Suprapubic skin (tissue), 4 donors: ENCODE measurements around the gene MGAM2. TPM values are rescaled to one million over a fixed set of nuclear protein-coding genes. Genes with fewer than 3 reads are reported as not detected.
"Not testable (repeated sequence)": the region's sequence is repeated elsewhere in the genome, so short reads cannot be mapped to it uniquely, and the experiment has no call there.

Experiments
- DNase-seq, 2 donors: peaks; one replicate each; pipeline ENCODE4 v3.0.0-alpha.2; 2019; ENCODE audit warnings: low spot score in 2 of 2
- H3K27ac ChIP-seq: fragments of 200-600 bp; sonication (generic); one replicate; pipeline ENCODE4 v1.5.1; 2019
- H3K27me3 ChIP-seq: fragments of 200-600 bp; sonication (generic); one replicate; pipeline ENCODE4 v1.5.1; 2019
- H3K36me3 ChIP-seq: fragments of 200-600 bp; sonication (generic); one replicate; pipeline ENCODE4 v1.5.1; 2019
- H3K4me1 ChIP-seq: fragments of 200-600 bp; sonication (generic); one replicate; pipeline ENCODE4 v1.5.1; 2019
- H3K4me3 ChIP-seq: fragments of 200-600 bp; sonication (generic); one replicate; pipeline ENCODE4 v1.5.1; 2019; ENCODE audit warnings: mild to moderate bottlenecking
- H3K9me3 ChIP-seq: fragments of 200-600 bp; sonication (generic); one replicate; pipeline ENCODE4 v1.5.1; 2019
- CTCF ChIP-seq, 2 donors: fragments of 200-600 bp in 1 of 2; fragments of 450-650 bp in 1 of 2; sonication (generic) in 1 of 2; IDR thresholded peaks; one replicate each; pipeline ENCODE4 v1.5.1; 2016 to 2019; ENCODE audit warnings: antibody characterized with exemption in 2 of 2, mild to moderate bottlenecking in 1 of 2, moderate library complexity in 1 of 2
- EP300 ChIP-seq: sonication (generic); formaldehyde crosslinking; IDR thresholded peaks from one replicate; pipeline ENCODE4 v1.6.1; 2017; ENCODE audit warnings: antibody characterized with exemption
- POLR2A ChIP-seq, 2 donors: fragments of 450-650 bp; IDR thresholded peaks; one replicate each; pipeline ENCODE4 v1.6.1; 2017; ENCODE audit warnings: antibody characterized with exemption in 2 of 2, mild to moderate bottlenecking in 2 of 2, moderate library complexity in 2 of 2
- POLR2AphosphoS5 ChIP-seq, 3 donors: sonication (generic); formaldehyde crosslinking; IDR thresholded peaks; one replicate each; pipeline ENCODE4 v1.6.1; 2017; ENCODE audit warnings: antibody characterized with exemption in 3 of 3
- WGBS: methylation state at CpG from one replicate; pipeline ENCODE4 v1.1.5; 2018; 5-methylcytosine and 5-hydroxymethylcytosine counted together
- total RNA-seq, 4 donors: library from RNA; depleted of rRNA; stranded (reverse); fragments of >200 nt; gene quantifications; one replicate each; pipeline ENCODE4 v1.1.0, GENCODE V29; 2016

The MGAM2 gene
- total RNA-seq, 4 donors from 2014 or later: 0.11 to 0.97 (median 0.47) TPM; not detected in 1

DNA sequence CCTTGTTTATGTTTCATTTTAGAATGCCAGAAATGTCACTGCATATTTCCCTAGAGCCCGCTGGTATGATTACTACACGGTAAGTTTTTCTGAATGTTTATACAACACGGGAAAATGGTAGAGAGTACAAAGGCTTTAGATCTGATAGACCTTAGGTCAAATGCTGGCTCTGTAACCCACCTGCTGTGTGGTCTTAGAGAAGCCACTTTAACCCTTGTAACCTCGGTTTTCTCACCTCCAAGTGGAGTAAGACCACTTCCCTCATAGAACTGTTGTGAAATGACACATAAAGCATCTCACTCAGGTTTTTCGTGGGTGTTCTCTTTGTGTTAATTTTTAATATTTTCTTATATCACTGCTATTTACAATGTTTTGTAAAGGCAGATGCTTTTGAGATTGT is 13.9 kb upstream of the MGAM2 start:
- 74% methylated on average over 5 of the region's 5 CpGs for WGBS

GRCh38 chr7:142098004-142098403 is 13.5 kb upstream of the MGAM2 start:
- Histone ChIP-seq H3K9me3 (no peaks in the 10 kb centered on the region), H3K27ac (no peak overlapping the region), H3K4me1 (no peaks in the 10 kb centered on the region), H3K36me3 (no peaks in the 10 kb centered on the region), H3K4me3 (no peak overlapping the region), H3K27me3 (no peaks in the 10 kb centered on the region)
- DNase-seq: no peak
- TF ChIP-seq CTCF (IDR thresholded peaks at IDR 0.05) (no peak), EP300 (no peak), POLR2A (IDR thresholded peaks at IDR 0.05) (no peak), POLR2AphosphoS5 (IDR thresholded peaks at IDR 0.05) (no peak)
- 100% methylated on average over 1 of the region's 2 CpGs for WGBS

More for the DNA sequence above, 13.9 kb upstream of the MGAM2 start:
- no peak for TF ChIP-seq EP300
- TF ChIP-seq CTCF (IDR thresholded peaks at IDR 0.05): no peak
- no peak for TF ChIP-seq POLR2A (IDR thresholded peaks at IDR 0.05)
- TF ChIP-seq POLR2AphosphoS5 (IDR thresholded peaks at IDR 0.05): no peak
- H3K27ac ChIP-seq: no peak overlapping the region
- H3K4me1 ChIP-seq: no peaks in the 10 kb centered on the region
- H3K9me3 ChIP-seq: no peaks in the 10 kb centered on the region
- H3K36me3 ChIP-seq: no peaks in the 10 kb centered on the region
- H3K4me3 ChIP-seq: no peak overlapping the region
- no peak for DNase-seq
- no peaks in the 10 kb centered on the region for H3K27me3 ChIP-seq

DNA sequence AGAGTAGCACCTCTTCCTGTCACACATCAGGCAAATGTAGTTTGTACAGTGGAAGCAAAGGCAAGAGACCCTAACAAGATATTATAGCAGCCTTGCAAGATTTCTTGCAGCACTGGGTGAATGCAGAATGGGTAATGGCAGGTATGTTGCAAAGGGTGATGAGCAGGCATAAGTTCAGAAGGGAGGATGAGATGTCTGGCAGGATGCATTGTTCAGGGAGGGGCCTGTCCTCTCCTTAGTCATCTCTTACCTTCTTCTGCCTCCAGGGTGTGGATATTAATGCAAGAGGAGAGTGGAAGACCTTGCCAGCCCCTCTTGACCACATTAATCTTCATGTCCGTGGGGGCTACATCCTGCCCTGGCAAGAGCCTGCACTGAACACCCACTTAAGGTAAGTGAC is 12.2 kb upstream of the MGAM2 start:
- H3K4me1 ChIP-seq, H3K4me3 ChIP-seq, H3K36me3 ChIP-seq, H3K27ac ChIP-seq, DNase-seq, H3K9me3 ChIP-seq, H3K27me3 ChIP-seq: not testable (repeated sequence)
- WGBS: 33% methylated on average over 1 of the region's 1 CpG

DNA sequence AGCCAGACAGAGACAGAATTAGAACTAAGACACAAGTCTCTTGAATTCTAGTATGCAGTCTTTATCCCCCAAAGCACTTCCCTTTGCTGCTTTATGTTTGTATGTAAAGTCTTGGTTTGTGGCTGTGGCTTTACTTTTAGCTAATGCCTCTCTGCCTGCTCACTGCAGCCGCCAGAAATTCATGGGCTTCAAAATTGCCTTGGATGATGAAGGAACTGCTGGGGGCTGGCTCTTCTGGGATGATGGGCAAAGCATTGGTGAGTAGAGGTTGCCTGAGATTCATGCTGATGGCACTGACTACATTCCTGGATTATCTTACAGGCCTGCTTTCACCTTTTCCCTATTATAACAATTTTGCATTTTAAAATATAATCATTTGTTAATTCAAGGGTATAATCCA is 10.9 kb upstream of the MGAM2 start:
- Histone ChIP-seq H3K36me3 (no peaks in the 10 kb centered on the region), H3K27ac (no peak overlapping the region), H3K4me1 (no peaks in the 10 kb centered on the region), H3K4me3 (no peak overlapping the region), H3K27me3 (no peaks in the 10 kb centered on the region), H3K9me3 (no peaks in the 10 kb centered on the region)
- TF ChIP-seq CTCF (IDR thresholded peaks at IDR 0.05) (no peak), POLR2A (IDR thresholded peaks at IDR 0.05) (no peak), EP300 (no peak), POLR2AphosphoS5 (IDR thresholded peaks at IDR 0.05) (no peak)
- no peak for DNase-seq
- 83% methylated on average over 1 of the region's 1 CpG for WGBS

GRCh38 chr7:142101794-142102193 is 9.7 kb upstream of the MGAM2 start:
- H3K9me3 ChIP-seq, H3K4me1 ChIP-seq, H3K36me3 ChIP-seq, DNase-seq, H3K27me3 ChIP-seq, H3K4me3 ChIP-seq, H3K27ac ChIP-seq: not testable (repeated sequence)
- 87% methylated on average over 6 of the region's 6 CpGs for WGBS

DNA sequence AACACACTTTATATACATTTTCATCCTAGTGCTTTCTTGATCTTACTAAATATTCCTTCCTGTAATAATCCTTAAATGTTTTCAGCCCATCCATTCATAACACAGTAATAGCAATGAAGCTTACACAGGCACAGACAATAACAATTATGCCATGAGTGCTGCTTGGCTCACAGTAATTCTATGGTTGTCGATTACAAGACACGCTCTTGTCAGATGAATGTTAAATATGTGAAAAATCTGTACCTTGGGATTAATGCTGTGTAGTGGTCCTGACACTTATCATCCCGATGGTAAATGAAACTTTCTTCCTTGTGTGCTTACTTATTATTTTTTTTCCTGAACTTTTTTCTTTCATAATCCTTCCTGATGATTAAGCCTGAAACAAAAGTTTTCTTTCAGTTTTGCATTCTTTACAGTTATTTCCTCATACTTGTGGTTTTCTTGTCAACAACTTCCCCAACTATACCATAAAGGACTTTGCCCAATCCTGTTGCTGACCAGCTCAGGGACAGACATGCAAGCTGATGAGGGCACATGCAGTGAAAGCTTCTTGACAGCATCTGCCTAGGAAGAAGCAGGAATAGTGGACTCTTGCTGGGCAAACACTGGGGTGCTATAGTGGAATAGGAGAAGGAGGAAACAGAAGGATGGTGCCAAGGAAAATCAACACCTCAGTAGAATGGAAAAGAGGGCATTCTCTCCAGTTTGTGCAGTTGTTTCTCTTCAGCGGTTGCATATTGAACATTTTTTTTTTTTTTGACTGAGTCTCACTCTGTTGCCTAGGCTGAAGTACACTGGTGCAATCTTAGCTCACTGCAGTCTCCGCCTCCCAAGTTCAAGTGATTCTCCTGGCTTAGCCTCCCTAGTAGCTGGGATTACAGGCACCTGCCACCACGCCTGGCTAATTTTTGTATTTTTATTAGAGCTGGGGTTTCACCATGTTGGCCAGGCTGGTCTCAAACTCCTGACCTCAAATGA is 6.7 kb upstream of the MGAM2 start:
- no peak for TF ChIP-seq EP300
- TF ChIP-seq POLR2A (IDR thresholded peaks at IDR 0.05): no peak
- no peak for TF ChIP-seq POLR2AphosphoS5 (IDR thresholded peaks at IDR 0.05)
- TF ChIP-seq CTCF (IDR thresholded peaks at IDR 0.05): no peak
- Histone ChIP-seq H3K27me3 (no peaks in the 10 kb centered on the region), H3K27ac (no peak overlapping the region), H3K9me3 (no peaks in the 10 kb centered on the region), H3K4me1 (no peaks in the 10 kb centered on the region), H3K36me3 (no peaks in the 10 kb centered on the region), H3K4me3 (no peak overlapping the region)
- WGBS: 64% methylated on average over 6 of the region's 6 CpGs
- DNase-seq: no peak
